ENCODE data around the gene EPHB1.

- TF ChIP-seq YY1 (IDR thresholded peaks at IDR 0.05) (no peak), MAX (IDR thresholded peaks at IDR 0.05) (no peak), JUND (IDR thresholded peaks at IDR 0.05) (no peak), SP1 (IDR thresholded peaks at IDR 0.05) (no peak), RAD21 (IDR thresholded peaks at IDR 0.05) (no peak), ATF3 (IDR thresholded peaks at IDR 0.05) (no peak), RXRA (IDR thresholded peaks at IDR 0.05) (no peak), FOXA1 (IDR thresholded peaks at IDR 0.05) (no peak), GABPA (IDR thresholded peaks at IDR 0.05 in 1 of 2, conservative IDR thresholded peaks at IDR 0.05 in 1 of 2) (no peak), TAF1 (conservative IDR thresholded peaks at IDR 0.05) (no peak)
- TF ChIP-seq, protein P1, sequence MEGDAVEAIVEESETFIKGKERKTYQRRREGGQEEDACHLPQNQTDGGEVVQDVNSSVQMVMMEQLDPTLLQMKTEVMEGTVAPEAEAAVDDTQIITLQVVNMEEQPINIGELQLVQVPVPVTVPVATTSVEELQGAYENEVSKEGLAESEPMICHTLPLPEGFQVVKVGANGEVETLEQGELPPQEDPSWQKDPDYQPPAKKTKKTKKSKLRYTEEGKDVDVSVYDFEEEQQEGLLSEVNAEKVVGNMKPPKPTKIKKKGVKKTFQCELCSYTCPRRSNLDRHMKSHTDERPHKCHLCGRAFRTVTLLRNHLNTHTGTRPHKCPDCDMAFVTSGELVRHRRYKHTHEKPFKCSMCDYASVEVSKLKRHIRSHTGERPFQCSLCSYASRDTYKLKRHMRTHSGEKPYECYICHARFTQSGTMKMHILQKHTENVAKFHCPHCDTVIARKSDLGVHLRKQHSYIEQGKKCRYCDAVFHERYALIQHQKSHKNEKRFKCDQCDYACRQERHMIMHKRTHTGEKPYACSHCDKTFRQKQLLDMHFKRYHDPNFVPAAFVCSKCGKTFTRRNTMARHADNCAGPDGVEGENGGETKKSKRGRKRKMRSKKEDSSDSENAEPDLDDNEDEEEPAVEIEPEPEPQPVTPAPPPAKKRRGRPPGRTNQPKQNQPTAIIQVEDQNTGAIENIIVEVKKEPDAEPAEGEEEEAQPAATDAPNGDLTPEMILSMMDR (IDR thresholded peaks at IDR 0.05; ENCODE audit: low read depth, low read length, missing input control): no peak
- TF ChIP-seq, protein P2, sequence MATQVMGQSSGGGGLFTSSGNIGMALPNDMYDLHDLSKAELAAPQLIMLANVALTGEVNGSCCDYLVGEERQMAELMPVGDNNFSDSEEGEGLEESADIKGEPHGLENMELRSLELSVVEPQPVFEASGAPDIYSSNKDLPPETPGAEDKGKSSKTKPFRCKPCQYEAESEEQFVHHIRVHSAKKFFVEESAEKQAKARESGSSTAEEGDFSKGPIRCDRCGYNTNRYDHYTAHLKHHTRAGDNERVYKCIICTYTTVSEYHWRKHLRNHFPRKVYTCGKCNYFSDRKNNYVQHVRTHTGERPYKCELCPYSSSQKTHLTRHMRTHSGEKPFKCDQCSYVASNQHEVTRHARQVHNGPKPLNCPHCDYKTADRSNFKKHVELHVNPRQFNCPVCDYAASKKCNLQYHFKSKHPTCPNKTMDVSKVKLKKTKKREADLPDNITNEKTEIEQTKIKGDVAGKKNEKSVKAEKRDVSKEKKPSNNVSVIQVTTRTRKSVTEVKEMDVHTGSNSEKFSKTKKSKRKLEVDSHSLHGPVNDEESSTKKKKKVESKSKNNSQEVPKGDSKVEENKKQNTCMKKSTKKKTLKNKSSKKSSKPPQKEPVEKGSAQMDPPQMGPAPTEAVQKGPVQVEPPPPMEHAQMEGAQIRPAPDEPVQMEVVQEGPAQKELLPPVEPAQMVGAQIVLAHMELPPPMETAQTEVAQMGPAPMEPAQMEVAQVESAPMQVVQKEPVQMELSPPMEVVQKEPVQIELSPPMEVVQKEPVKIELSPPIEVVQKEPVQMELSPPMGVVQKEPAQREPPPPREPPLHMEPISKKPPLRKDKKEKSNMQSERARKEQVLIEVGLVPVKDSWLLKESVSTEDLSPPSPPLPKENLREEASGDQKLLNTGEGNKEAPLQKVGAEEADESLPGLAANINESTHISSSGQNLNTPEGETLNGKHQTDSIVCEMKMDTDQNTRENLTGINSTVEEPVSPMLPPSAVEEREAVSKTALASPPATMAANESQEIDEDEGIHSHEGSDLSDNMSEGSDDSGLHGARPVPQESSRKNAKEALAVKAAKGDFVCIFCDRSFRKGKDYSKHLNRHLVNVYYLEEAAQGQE (IDR thresholded peaks at IDR 0.05): no peak
- TF ChIP-seq, protein P3, sequence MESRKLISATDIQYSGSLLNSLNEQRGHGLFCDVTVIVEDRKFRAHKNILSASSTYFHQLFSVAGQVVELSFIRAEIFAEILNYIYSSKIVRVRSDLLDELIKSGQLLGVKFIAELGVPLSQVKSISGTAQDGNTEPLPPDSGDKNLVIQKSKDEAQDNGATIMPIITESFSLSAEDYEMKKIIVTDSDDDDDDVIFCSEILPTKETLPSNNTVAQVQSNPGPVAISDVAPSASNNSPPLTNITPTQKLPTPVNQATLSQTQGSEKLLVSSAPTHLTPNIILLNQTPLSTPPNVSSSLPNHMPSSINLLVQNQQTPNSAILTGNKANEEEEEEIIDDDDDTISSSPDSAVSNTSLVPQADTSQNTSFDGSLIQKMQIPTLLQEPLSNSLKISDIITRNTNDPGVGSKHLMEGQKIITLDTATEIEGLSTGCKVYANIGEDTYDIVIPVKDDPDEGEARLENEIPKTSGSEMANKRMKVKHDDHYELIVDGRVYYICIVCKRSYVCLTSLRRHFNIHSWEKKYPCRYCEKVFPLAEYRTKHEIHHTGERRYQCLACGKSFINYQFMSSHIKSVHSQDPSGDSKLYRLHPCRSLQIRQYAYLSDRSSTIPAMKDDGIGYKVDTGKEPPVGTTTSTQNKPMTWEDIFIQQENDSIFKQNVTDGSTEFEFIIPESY (IDR thresholded peaks at IDR 0.05): no peak
These were observed 46.4 kb upstream of the EPHB1 start for GRCh38 chr3:134748698-134749097.
